Activated CD4-positive, CD25-positive, alpha-beta regulatory T cell (primary cell): ENCODE data around the gene CNNM3.

Experiments
- DNase-seq, 4 experiments: peaks; one replicate each; lab custom pipeline; 2025; lab: John Stamatoyannopoulos, UW

Gene CNNM3

DNA sequence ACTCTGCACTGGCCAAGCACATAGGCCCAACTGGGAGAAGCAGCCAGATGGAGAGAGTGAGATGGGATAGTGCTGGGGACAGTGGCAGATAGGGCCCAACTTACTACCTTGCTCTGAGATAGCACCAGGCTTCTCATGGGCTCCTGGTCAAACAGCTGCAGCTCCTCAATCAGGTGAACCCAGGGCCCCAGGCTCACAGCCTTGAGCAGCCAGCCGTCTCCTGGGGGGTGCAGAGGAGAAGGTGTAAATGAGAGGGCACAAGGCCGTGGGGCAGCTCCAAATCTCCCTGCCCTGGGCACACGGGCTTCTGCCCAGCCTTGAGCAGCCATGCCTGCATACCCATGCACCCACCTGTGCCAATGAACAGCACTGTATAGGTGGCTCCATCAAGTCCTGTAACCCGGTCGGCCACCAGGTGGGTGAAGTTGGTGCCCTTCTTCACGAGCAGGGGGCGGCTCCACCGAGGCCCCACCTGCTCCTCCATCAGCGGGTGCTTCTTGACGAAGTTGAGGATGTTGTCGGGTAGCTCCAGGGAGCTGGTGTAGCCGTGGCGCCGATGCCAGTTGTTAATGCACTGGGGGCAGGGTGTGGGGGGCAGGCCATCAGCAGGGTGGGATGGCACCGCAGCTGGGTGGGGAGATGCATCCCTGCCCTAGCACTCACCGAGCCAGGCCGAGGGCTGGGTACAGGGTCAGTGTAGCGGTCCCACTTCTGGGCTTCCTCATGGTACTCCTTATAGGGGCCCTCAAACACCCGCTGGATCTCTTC is 47.7 kb downstream of the CNNM3 start:
- no peak for DNase-seq

- DNase-seq: no peak
These were observed 48.4 kb downstream of the CNNM3 start for GRCh38 chr2:96864343-96865091.

GRCh38 chr2:96865654-96866053 is 49.6 kb downstream of the CNNM3 start:
- DNase-seq: no peak

GRCh38 chr2:96866149-96866548 is 50.1 kb downstream of the CNNM3 start:
- no peak for DNase-seq

DNA sequence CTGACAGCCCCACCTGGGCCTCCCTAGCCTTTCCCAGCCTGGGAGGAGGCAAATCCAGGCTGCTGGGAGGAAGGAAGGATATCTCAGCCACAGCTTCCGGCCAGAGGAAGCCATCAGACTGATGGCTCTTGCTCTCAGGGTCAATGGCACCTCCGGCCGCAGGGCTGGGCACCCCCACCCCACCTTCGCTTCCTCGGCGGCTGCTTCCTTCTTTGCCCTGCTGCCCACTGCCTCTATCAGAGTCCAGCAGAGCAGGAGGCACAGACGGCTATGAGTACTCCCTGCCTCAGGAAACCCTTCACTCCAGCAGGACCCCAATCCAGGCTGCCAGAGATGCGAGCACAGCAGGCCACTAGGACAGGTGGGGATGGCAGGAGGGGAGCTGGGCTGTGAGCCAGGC is 50.5 kb downstream of the CNNM3 start:
- no peak for DNase-seq

GRCh38 chr2:96866986-96867755 is 51.1 kb downstream of the CNNM3 start:
- no peak for DNase-seq

DNA sequence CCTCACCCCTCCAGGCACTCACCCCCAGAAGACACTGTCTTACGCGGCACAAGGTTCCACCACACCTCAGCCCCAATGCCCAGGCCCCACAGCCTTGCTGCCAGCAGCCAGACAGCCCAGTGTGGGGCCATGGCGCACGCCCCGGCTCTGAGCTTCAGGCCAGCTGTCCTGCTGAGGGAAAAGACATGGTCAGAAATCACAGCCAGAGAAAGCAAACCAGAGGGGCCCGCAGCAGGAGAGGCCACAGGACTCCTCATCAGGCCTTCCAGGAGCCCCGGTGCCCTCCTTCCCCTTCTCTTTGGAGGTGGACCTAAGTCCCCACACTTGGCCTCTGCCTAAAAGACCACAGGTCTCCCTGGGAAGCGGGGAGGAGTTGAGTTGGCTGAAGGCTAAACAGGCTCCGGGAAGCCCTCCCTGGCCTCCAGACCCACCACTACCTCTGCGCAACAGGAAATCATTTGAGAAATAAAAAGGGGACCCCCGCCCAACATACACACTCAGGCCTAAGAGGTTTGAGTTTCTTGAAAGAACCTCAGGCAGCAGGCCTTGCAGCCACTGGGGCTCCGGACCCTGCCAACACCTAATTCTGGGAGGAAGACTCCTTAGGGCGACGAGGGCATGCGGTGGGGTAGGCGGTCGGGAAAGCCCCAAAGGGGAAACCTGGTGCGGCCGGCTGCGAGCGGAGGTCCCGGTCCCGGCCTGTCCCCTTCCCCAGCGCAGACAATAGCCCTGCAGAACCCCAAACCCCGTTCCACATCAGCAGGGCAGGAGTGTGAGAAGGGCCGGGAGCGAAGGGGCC is 51.9 kb downstream of the CNNM3 start:
- no peak for DNase-seq

DNA sequence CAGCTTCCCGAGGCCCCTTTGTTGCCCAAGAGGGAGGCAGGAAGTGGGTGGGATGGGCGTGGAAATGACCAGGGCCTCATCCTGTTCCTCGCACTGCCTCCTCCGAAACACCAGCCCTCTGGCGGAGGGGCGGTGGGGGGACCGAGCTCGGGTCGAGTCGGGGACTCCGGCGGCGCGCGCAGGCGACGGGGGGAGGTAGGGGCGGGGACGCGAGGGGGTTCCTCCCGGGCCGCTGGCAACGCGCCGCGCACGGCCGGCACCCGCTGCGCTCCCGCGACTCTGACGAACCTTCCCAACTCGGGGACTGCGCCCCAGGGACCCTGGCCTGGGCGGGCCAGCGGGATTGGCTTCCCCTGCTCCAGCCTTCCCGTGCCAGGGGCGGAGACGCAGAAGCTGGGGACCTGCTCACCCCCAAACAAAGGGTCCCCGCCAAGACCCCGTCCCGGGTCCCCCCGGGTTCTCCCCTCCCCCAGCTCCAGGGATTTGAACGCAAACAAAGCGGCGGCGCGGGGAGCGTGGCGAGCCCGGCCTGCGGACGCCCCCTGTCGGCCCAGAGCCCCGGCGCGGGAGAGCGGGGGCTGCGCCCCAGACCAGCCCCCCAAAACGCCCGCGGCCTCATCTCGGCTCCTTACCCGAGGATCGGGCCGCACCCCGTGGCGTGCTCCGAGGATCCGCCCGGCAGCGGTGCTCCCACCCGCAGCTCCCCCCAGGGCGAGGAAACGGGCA is 52.6 kb downstream of the CNNM3 start:
- DNase-seq: peak in 3 of 4 experiments; percentile 25 to 32 (median 31)

- no peak for DNase-seq
These were observed 53.3 kb downstream of the CNNM3 start for GRCh38 chr2:96869281-96869821.

DNA sequence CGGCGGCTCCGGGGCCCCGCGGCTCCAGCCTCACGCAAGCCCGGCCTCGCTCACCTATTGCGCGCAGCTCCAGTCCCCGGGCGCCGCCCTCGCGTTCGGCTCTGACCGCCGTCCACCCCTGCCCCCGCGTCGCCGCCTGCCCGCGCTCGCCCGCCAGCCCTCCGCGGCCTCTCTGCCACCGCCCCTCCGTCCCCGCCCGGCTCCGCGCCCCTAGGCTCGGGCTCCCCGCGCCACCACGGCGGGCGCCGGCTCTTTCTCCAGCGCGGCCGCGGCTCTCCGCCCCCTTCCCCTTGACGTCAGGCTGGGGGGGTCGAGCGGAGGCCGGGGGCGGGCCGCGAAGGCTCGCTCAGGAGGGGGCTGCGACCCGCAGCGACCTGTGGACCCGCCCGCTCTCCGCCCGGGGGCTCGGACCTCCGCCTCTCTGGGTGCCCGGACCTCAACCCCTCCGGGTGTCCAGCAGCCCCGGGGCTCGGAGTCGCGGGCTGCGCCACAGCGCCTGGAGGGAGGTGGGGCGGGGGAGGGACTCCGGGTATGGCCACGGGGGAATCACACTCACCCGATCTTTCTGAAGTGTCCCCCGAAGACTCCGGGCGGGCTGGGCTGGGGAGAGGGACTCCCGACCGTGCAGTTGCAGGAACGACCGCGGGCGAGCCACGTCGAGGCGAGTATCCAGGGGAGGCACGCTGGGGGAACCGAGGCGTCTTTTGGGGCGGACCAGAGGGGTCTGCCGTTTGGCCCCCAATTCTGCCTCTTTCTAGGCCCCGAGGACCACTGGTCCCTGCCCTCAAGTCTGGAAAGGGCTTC is 54.0 kb downstream of the CNNM3 start, which contains the start of gene SEMA4C:
TSS of gene SEMA4C (minus strand) at position 259 of the 804 bp plus-strand sequence. CDS start 2,194 bp downstream, outside the sequence.
- peak in 2 of 4 experiments; percentile 31 to 35 for DNase-seq

GRCh38 chr2:96870626-96871255 is 54.7 kb downstream of the CNNM3 start:
- DNase-seq: no peak

DNA sequence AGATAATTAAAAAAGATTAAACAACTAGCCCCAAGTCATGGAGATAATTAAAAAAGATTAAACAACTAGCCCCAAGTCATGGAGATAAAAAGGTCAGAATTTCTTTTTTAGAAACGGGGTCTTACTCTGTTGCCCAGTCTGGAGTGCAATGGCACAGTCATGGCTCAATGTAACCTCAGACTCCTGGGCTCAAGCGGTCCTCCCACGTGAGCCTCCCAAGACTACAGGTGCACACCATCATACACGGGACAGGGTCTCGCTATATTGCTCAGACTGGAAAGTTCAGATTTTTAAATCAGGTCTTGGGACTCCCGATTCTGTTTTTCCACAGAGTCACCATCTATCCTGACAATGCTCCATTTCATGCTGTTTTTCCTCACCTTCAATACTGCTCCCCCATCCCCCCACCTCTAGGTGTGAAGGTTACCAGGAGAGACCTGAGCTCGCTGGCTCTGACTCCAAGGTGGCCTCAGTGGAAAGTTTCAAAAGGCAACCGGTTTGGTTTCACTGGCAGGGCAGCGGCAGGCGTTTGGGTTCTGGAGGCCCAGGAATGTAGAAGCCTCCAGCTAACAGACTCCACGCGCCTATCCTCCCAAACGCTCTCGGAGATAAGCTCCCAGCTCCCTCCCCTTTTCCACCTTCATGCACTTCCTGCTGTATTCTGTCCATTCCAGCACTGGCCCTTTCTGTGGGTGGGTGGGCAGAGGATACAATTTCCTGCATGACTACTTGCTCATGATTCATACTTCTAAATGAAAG is 56.7 kb downstream of the CNNM3 start:
- no peak for DNase-seq

GRCh38 chr2:96873651-96874096 is 57.6 kb downstream of the CNNM3 start:
- no peak for DNase-seq

DNA sequence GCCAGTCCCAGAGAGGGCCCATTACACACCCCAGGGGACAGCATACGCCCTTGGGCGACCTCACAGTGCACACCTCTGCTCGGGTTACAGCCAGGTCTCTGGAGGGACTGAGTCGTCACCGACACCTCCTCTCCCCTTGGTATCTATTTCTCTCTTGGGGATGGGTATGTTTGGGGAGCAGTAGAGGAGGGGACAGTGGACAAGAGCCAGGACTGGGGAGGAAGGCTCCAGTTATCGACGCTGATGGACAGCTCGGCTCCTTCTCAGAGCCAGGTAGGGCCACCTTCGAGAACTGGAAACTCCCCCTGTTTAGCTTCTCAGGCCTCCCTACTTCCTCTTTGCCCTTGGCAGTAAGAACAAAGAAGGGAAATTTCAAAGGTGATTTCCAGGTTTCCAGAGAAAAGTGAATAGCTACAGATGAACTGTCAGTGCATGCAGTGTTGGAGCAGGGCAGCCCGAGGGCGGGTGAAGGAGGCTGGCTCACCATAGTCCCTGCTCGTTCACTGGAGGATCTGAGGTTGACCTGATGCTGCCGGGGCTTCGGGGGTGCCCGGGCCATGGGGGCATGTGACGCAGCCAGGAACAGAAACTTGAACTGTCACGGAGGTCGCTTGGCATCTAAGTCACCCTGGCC is 58.2 kb downstream of the CNNM3 start:
- DNase-seq: no peak

DNA sequence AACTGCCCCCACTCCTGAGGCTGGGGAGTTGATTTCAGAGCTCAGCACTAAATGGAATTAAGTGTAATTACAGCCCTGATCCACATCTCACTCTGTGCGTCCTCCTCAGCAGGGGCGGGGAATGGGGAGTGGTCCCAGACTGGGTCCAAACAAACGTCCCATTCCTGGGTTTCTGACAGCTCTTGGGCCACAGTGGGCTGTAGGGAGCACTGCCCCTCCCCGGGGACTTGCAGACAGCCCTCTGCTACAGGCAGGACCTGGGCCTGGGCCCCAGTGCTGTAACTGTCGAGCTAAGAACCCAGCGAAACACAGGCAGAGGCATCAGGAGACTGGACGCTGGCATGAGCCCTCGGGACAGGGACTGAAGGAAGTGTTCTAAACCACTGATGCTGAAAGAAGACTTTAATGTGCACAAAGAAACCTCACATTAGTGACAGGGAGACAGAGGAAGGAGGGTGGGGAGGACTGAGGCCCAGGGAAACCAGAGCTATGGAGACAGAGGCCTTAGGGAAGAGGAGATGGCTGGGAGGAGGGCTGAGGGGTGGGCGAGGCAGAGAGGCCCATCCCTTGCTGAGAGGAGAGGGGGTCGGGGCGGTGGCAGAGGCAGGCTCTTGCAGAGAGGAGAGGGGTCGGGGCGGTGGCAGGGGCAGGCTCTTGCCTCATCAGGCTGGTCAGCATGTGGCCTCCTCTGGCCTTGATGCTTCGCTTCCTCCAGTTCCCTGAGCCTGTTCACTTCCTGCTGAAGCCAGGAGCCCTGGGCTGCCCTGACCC is 59.6 kb downstream of the CNNM3 start:
- DNase-seq: no peak

DNA sequence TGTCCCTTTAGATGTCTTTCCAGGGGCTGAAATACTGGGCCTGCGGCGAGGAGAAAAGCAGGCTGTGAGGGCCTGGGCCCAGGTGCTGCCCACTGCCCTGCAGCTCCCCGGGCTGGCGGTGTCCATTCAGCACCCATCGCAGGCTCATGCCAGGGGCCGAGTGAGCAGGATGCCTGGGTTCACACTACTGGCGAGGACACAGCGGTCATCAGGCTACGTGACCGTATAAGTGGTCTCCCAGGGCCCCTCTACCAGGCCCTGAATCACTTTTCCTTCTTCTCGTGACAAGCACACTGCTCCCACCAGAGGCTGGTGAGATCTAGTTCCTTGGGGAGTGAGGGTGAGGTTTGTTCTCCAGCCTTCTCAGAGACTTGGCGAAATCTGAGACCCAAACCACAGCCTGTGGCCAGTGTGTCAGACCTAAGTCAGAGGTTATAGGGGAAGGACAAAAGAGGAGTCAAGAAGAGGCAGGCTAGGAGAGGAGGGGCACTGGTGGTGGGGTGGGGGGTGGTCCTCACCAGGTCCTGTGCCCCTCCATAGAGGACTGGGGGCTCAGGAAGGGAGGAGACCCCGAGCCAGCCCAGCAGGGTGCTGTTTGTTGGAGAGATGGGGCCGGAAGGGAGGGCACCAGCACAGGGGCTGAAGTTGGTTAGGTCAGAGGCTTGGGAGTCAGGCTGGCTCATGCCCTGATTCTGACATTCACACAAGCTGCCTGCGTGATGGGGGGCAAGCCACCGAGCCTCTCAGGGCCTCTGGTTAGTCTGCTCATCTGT is 60.4 kb downstream of the CNNM3 start:
- DNase-seq: no peak
